ENCODE results near the gene TBCA. TPM values are rescaled to one million over a fixed set of nuclear protein-coding genes. Genes with fewer than 3 reads are reported as not detected.

The TBCA gene
- polyA plus RNA-seq, 3 donors: 252 to 291 (median 271) TPM

GRCh38 chr5:77649776-77650175, 126.4 kb downstream of the TBCA start:
- no peak for DNase-seq

GRCh38 chr5:77645995-77646639, 130.0 kb downstream of the TBCA start:
- DNase-seq: no peak

- DNase-seq: no peak
Measured at GRCh38 chr5:77645158-77645994, 130.8 kb downstream of the TBCA start.

- no peak for DNase-seq
Measured at GRCh38 chr5:77644371-77645157, 131.6 kb downstream of the TBCA start.

- no peak for DNase-seq
Measured at GRCh38 chr5:77643654-77644370, 132.3 kb downstream of the TBCA start.

- no peak for DNase-seq
Measured at GRCh38 chr5:77642738-77643653, 133.1 kb downstream of the TBCA start.

- no peak for DNase-seq
Measured at GRCh38 chr5:77641963-77642737, 134.0 kb downstream of the TBCA start.

- DNase-seq: no peak
Measured at GRCh38 chr5:77641397-77641943, 134.7 kb downstream of the TBCA start.

Other genes starting within 250 kb of the TBCA start
- gene OTP, start 137.6 kb downstream of the TBCA start, polyA plus RNA-seq (ENCODE audit: insufficient read length in 3 of 3): under 1 TPM in 1 of 3 donors, not detected in 2; 0.03 TPM